Chondrocyte (in vitro differentiated cells): ENCODE measurements around the gene TEX19. TPM values are rescaled to one million over a fixed set of nuclear protein-coding genes. Genes with fewer than 3 reads are reported as not detected.
A peak's percentile ranks its signal among the peaks of the same experiment; 100 is the strongest.

Source experiments
- DNase-seq: peaks from one replicate; pipeline ENCODE4 v3.0.0; 2021; ENCODE audit warnings: mixed read lengths, low spot score
- H3K27ac Mint-ChIP-seq: one replicate; pipeline ENCODE4 v1.8.0; 2021; ENCODE audit warnings: mild to moderate bottlenecking, moderate library complexity, mixed read lengths; ENCODE audit not compliant: unreplicated experiment
- H3K27me3 Mint-ChIP-seq: 2 replicates; pipeline ENCODE4 v1.8.0; 2021; ENCODE audit warnings: low read depth, mixed read lengths
- H3K36me3 Mint-ChIP-seq: 2 replicates; pipeline ENCODE4 v1.8.0; 2021; ENCODE audit warnings: low read depth, mixed read lengths
- H3K4me1 Mint-ChIP-seq: 2 replicates; pipeline ENCODE4 v1.8.0; 2021; ENCODE audit warnings: low read depth, mild to moderate bottlenecking, mixed read lengths
- H3K4me3 Mint-ChIP-seq: one replicate; pipeline ENCODE4 v1.8.0; 2021; ENCODE audit warnings: mild to moderate bottlenecking, moderate library complexity, mixed read lengths; ENCODE audit not compliant: unreplicated experiment
- H3K9me3 Mint-ChIP-seq: 2 replicates; pipeline ENCODE4 v1.8.0; 2021; ENCODE audit warnings: low read depth, mixed read lengths
- CTCF ChIP-seq: fragments of 200-600 bp; sonication (generic); IDR thresholded peaks from 2 replicates; pipeline ENCODE4 v1.5.0; 2021; ENCODE audit warnings: antibody characterized with exemption, mild to moderate bottlenecking, moderate library complexity
- total RNA-seq: library from RNA; stranded (reverse); gene quantifications from 3 replicates; pipeline ENCODE4 v1.2.1, GENCODE V29; 2021

The TEX19 gene
- total RNA-seq, 1 donor from 2014 or later = not detected

- H3K36me3 Mint-ChIP-seq = peaks cover 2% of the 10 kb centered on the region
- no peak for DNase-seq
- H3K27ac Mint-ChIP-seq = no peak overlapping the region
- peaks cover 5% of the 10 kb centered on the region for H3K27me3 Mint-ChIP-seq
- H3K9me3 Mint-ChIP-seq = no peaks in the 10 kb centered on the region
- H3K4me1 Mint-ChIP-seq = peaks cover 11% of the 10 kb centered on the region
- H3K4me3 Mint-ChIP-seq = no peak overlapping the region
- no peak for TF ChIP-seq CTCF
Observed at GRCh38 chr17:82388922-82389283, 29.9 kb downstream of the TEX19 start.

DNA sequence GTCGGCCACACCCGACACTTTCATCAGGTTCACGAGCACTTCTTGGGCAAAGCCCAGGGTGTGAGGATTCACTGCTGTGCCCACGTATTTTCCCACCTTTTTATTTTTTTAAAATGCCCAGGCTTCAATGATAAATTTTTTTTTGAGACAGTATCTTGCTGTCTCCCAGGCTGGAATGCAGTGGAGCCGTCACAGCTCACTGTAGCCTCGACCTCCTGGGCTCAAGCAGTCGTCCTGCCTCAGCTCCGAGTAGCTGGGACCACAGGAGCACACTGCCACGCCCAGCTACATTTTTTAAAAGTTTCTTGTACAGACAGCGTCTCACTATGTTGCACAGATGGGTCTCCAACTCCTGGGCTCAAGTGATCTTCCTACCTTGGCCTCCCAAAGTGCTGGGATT, 30.3 kb downstream of the TEX19 start:
- Mint-ChIP-seq H3K4me1 (peaks cover 11% of the 10 kb centered on the region), H3K9me3 (no peaks in the 10 kb centered on the region), H3K27ac (no peak overlapping the region), H3K4me3 (no peak overlapping the region), H3K27me3 (peaks cover 5% of the 10 kb centered on the region), H3K36me3 (peaks cover 2% of the 10 kb centered on the region)
- no peak for TF ChIP-seq CTCF
- no peak for DNase-seq

DNA sequence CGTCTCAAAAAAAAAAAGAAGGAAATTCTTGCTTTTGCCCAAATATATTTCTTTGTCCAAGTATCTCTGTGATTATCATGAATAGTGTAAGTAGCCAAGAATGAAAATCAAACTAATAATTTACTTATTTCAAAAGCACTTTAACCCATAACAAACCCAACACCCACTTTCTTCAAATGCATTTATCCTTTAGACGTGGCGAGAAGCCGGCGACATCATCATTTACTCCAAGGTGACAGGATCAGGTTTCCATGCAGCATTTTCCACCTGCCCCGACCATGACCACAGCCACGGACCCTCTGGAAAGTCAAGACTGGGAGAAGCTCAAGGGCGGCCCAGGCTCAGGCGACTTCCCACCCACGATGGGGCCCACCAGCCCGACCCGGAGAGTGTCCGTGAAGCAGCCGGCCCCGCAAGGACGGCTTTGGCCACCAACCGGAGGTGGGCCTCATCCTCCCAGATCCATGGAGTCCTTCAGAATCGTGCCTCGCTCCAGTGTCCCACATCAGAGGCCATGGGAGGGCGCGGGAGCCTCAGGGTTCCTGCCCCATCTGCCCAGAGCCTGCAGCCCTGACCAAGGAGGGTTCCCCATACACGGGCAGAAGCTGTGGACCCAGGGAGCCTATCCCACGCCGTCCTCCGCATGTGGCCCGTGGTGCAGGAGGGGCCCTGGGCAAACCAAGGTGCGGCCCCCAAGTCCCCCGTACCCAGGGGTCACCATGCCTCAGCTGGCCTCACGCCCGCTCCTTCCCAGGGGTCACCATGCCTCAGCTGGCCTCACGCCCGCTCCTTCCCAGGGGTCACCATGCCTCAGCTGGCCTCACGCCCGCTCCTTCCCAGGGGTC, 31.2 kb downstream of the TEX19 start:
- Mint-ChIP-seq H3K36me3 (peaks cover 2% of the 10 kb centered on the region), H3K27ac (no peak overlapping the region), H3K4me1 (peaks cover 8% of the 10 kb centered on the region), H3K9me3 (no peaks in the 10 kb centered on the region), H3K27me3 (peaks cover 5% of the 10 kb centered on the region), H3K4me3 (no peak overlapping the region)
- DNase-seq = no peak
- no peak for TF ChIP-seq CTCF

DNA sequence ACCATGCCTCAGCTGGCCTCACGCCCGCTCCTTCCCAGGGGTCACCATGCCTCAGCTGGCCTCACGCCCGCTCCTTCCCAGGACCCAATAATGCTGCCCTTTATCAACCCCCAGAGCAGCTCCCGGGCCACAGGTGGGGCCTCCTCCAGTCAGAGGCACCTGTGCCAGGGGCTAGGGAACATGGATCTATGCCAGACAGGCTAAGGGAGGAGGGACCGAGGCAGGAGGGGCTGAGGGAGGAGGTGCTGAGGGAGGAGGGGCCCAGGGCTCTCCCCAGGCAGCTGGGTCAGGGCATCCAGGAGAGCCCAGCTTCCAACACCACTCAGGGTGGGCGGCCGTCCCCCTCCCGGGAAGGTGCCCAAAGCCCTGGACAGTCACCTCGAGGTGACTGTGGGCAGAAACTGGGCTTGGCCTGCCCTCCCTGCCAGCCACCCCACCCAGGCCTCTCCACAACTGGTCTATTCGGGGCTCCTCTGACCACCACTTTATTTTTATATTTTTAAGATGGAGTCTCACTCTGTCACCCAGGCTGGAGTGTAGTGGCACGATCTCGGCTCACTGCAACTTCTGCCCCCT, 31.9 kb downstream of the TEX19 start:
- Mint-ChIP-seq H3K27me3 (peaks cover 5% of the 10 kb centered on the region), H3K9me3 (no peaks in the 10 kb centered on the region), H3K36me3 (peaks cover 2% of the 10 kb centered on the region), H3K4me1 (peaks cover 7% of the 10 kb centered on the region), H3K27ac (no peak overlapping the region), H3K4me3 (no peak overlapping the region)
- TF ChIP-seq CTCF = no peak
- no peak for DNase-seq

- no peak overlapping the region for H3K4me3 Mint-ChIP-seq
- peaks cover 11% of the 10 kb centered on the region for H3K4me1 Mint-ChIP-seq
- peaks cover 5% of the 10 kb centered on the region for H3K27me3 Mint-ChIP-seq
- H3K27ac Mint-ChIP-seq = no peak overlapping the region
- no peaks in the 10 kb centered on the region for H3K9me3 Mint-ChIP-seq
- TF ChIP-seq CTCF = no peak
- H3K36me3 Mint-ChIP-seq = peaks cover 2% of the 10 kb centered on the region
- DNase-seq = peak; percentile 91
Observed at GRCh38 chr17:82391496-82392066, 32.5 kb downstream of the TEX19 start.
